GM10248 (cell line): ENCODE measurements around the gene NPNT.
A peak's percentile ranks its signal among the peaks of the same experiment; 100 is the strongest.
"Not testable (repeated sequence)": the region's sequence is repeated elsewhere in the genome, so short reads cannot be mapped to it uniquely, and the experiment has no call there.

Source experiments
- CTCF ChIA-PET: fragments of 300-600 bp; sonication (Branson Sonifier 250); formaldehyde crosslinking; extraction: SDS; loops from one replicate; lab custom pipeline; 2021; ENCODE audit warnings: antibody characterized with exemption; lab: Yijun Ruan, JAX
- POLR2A ChIA-PET: fragments of 350-650 bp; sonication (Branson Sonifier 250); formaldehyde crosslinking; extraction: SDS; loops from one replicate; lab custom pipeline; 2020; ENCODE audit warnings: antibody characterized with exemption; lab: Yijun Ruan, JAX
- DNase-seq: peaks from one replicate; pipeline ENCODE4 v3.0.0; 2012; ENCODE audit errors: extremely low spot score
- CTCF ChIP-seq: IDR thresholded peaks from 2 replicates; pipeline ENCODE4 v1.5.1; 2012; ENCODE audit warnings: mild to moderate bottlenecking, low read depth; ENCODE audit errors: extremely low read depth, missing control alignments, control extremely low read depth

The NPNT gene, protein sequence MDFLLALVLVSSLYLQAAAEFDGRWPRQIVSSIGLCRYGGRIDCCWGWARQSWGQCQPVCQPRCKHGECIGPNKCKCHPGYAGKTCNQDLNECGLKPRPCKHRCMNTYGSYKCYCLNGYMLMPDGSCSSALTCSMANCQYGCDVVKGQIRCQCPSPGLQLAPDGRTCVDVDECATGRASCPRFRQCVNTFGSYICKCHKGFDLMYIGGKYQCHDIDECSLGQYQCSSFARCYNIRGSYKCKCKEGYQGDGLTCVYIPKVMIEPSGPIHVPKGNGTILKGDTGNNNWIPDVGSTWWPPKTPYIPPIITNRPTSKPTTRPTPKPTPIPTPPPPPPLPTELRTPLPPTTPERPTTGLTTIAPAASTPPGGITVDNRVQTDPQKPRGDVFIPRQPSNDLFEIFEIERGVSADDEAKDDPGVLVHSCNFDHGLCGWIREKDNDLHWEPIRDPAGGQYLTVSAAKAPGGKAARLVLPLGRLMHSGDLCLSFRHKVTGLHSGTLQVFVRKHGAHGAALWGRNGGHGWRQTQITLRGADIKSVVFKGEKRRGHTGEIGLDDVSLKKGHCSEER

GRCh38 chr4:105894660-105895582 lies at the start of gene NPNT:
Gene NPNT, plus strand, starts transcription at chr4:105895471. Its CDS starts 182 bp downstream, at chr4:105895653.
- DNase-seq, result peak; percentile 69
- TF ChIP-seq CTCF, result no peak
- ChIA-PET CTCF (no interaction called here), POLR2A (no interaction called here)

DNA sequence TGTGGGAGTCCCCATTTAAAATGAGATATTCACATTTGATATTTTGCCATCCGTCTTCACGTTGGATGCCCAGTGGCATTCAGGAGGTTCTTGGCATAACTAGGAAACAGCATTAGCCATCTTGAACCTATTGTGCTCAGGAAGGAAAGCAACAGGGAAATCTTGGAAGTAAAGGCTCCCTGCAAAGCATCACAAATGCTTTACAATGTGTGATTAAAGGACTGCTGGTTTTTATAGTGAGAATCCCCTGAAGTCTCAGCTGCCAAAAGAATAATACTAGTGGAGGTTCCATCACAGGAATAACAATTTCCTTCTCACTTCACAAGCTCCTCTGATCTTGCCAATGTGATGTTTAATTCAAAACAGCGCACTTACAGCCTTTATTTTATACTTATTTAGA lies 49.7 kb upstream of the NPNT start:
- TF ChIP-seq CTCF, result no peak
- ChIA-PET CTCF (interaction anchor here (0.5 to 1.1 kb wide), 2 partner anchors 65 to 683 kb away, joined by 3 read pairs; no protein-coding TSS in a partner anchor), POLR2A (no interaction called here)
- DNase-seq, result no peak

GRCh38 chr4:105848359-105848758 lies 46.9 kb upstream of the NPNT start:
- CTCF ChIA-PET, result interaction anchor here (1.7 kb wide), 1 partner anchor 10 kb away, joined by 5 read pairs; no protein-coding TSS in a partner anchor
- DNase-seq, POLR2A ChIA-PET: not testable (repeated sequence)

GRCh38 chr4:105851196-105851595 lies 44.1 kb upstream of the NPNT start:
- DNase-seq, result no peak
- TF ChIP-seq CTCF, result no peak
- ChIA-PET POLR2A (no interaction called here), CTCF (no interaction called here)

GRCh38 chr4:105852230-105852629 lies 43.0 kb upstream of the NPNT start:
- DNase-seq, POLR2A ChIA-PET, CTCF ChIA-PET: not testable (repeated sequence)

GRCh38 chr4:105858466-105859040 lies 36.7 kb upstream of the NPNT start:
- no peak for TF ChIP-seq CTCF
- no peak for DNase-seq
- CTCF ChIA-PET, result interaction anchor here (1.8 to 2.2 kb wide), 2 partner anchors 9 to 11 kb away, joined by 4 to 5 read pairs; no protein-coding TSS in a partner anchor
- POLR2A ChIA-PET, result no interaction called here

DNA sequence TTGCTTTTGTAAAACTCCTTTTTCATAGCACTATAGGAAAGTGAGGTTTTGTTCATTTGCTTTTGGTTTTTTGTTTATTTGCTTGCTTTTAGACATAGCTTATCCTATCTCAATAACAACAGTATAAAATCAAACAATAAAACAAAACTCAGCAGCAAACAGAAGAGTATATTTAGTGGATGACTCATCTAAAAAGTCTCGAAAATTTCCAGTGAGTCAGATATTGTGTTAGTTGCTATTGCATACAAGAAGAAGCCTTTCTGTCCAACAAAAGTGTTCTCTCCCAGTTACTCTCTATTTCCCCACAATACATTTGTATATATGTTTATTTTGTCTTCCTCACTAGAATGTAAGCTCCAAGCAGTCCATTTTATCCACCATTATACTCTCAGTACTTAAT lies 36.0 kb upstream of the NPNT start:
- peak; percentile 23 for DNase-seq
- no peak for TF ChIP-seq CTCF
- CTCF ChIA-PET, result interaction anchor here (1.8 to 2.2 kb wide), 2 partner anchors 9 to 11 kb away, joined by 4 to 5 read pairs; no protein-coding TSS in a partner anchor
- POLR2A ChIA-PET, result no interaction called here
